CD4-positive, alpha-beta T cell treated with Interleukin-4 for 4 hours (primary cell): ENCODE results near the gene RNF141.

Source experiments
- DNase-seq: peaks from one replicate; pipeline ENCODE4 v3.0.0-alpha.2; 2020

Gene RNF141

GRCh38 chr11:10519630-10520029 is 21.4 kb downstream of the RNF141 start:
- DNase-seq = no peak

DNA sequence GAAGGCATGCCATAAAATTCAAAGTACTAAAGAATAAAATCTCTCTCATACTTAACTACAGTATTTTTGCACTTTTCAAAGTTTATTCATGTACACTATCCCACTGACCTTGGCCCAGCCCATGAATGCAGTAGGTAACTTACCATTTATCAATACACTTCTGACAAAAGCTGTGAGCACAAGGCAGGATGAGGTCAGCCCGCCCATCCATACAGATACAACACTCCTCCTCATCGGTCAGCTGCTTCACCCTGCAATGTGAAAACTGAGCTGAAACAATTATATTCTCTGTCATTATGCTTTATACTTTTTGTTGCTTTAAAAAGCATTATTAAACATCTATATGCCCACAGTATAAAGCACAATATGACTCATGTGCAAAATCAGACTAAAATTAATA is 22.1 kb downstream of the RNF141 start:
- no peak for DNase-seq

GRCh38 chr11:10518123-10518522 is 22.9 kb downstream of the RNF141 start:
- no peak for DNase-seq

- no peak for DNase-seq
Observed at GRCh38 chr11:10515418-10515817, 25.6 kb downstream of the RNF141 start.

- no peak for DNase-seq
Observed at GRCh38 chr11:10514709-10515108, 26.3 kb downstream of the RNF141 start.

DNA sequence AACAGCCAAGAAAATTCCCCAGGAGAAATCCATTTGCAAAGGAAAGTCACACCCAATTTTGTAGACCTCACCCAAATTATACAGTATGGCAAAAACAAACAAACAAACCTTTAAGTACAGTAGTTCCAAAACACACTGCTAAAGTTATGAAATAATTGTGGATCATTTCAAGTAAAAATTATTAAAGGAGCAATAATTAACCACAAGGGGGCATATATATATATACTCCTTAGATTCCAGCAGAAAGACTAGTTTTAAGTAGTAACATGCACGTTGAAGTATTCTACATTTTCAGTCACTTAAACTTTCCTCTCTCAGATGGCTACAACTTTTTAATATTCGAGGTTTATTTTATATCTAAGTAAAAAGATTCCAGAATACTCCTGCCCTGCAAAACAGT is 26.8 kb downstream of the RNF141 start:
- DNase-seq = no peak

DNA sequence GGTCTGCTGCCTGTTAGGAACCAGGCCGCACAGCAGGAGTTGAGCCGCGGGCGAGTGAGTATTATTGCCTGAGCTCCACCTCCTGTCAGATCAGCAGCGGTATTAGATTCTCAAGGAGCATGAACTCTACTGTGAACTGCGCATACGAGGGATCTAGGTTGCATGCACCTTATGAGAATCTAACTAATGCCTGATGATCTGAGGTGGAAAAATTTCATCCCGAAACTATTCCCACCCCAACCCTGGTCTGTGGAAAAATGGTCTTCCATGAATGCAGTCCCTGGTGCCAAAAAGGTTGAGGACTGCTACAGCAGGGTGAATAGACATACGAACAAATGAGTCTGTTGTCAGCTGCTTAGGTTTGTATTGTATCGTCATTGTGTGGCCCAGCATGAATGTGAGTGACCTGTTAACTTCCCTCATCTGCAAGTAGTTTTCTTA is 29.8 kb downstream of the RNF141 start:
- DNase-seq = no peak

DNA sequence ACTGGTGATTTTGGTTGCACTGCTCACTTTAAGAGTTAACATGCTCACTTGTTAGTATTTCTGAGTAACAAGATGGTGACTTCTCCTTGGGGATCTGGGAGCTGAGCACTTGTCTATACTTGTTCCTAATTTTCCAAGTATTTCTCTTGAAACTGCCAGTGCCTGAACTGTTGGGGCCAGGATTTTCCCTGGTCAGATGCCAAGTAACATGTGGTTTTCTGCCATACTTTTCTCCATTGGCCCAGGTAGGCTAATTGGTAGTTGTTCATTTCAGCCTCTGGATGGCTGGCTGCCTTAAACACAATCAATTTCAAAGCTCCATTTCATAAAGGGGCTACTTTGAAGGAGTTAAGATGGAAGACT is 35.0 kb downstream of the RNF141 start:
- no peak for DNase-seq

DNA sequence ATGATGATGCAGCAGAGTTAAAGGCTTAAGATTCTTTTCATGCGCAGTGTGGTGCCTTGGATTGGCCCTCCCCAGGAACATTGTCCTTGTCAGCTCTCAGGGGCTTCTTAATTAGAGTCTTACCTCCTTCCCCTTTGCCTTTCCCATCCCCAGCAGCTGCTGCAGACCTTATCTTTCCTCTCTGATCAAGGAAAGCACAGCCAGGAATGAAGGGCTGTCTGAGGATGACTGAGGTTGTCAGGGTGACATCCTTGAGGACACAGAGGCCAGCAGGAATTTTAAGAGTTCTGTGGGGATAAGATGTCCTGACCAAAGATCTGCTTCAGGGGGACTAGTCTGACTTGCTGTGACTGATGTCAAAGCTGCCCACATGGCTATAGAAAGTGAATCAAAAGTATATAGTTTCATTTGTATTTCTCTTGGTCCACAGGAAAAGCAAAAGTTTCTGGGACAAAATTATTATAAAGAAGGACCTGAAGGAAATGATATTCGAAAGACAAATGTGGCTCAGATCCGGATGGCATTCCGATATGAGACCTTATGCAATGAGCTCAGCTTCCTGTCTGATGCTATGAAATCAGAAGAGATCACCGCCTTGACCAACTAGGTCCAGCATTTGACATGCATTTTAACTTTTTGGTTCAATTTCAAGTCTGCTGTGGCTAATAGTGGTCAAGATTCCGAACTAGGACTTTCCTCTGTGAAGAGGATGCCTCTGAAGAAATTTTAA is 35.5 kb downstream of the RNF141 start:
- no peak for DNase-seq

DNA sequence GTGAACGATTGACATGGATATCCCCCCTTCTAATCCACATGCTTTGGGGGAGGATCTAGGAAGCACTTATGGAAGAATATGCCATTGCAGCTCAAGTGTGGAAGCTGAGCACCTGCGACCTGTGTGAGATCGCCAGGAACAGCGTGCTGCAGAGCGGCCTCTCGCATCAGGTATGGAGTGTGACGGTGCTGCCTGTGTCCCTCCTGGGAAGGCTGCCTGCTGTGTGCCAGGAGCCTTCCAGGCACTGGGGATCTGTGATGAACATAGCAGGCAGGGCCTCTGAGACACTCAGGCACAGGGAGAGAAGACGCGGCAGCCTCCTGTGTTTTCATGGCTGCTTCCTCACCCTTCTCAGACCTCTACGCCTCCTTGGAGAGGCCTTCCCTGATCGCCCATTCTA is 36.5 kb downstream of the RNF141 start:
- no peak for DNase-seq

DNA sequence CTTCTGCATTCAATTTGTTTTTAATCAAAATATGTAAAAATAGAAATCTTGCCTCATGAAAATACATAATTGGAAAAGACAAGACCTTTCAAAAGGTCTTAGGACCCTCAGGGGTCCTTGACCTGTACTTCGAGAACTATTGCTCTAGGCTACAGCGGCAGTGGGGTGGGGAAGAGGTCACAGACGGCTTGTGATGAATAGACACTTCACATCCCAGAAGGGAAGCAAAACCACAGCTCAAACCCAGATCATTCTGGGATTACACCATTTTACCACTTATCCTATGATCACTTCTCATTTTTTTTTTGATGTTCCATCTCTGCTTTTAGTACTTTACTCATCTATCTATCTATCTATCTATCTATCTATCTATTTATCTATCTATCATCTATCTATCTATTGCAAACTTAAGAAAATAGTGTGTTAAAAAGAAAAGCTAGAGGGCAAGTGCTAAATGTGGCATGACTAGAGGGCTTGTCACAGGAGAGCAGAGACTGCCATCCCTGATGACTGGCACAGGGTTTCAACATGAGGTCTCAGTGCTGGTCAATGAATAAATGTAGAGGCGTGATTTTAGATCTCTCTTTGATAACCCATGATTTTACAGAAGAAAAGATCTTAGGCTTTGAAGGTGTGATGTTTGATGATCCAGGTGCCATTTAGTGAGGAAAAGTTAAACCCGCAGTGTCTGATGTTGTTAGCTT is 37.1 kb downstream of the RNF141 start:
- DNase-seq = no peak

DNA sequence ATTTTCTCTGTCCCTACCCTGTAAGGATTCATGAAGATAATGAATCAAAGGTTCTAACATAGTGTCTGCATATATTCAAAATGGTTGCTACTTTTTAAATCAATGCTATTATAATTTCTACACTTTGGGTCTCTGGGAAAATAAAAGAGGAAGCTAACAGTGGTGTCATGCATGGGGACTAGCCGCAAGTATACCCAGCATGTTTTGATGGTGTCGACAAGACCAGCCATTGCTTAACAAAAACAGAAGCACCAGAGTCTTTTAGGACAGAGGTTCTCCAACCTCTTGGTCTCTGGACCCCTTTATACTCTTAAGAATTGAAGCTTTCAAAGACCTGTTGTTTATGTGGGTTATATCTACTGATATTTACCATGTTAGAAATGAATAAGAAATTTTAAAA is 37.8 kb downstream of the RNF141 start:
- no peak for DNase-seq

DNA sequence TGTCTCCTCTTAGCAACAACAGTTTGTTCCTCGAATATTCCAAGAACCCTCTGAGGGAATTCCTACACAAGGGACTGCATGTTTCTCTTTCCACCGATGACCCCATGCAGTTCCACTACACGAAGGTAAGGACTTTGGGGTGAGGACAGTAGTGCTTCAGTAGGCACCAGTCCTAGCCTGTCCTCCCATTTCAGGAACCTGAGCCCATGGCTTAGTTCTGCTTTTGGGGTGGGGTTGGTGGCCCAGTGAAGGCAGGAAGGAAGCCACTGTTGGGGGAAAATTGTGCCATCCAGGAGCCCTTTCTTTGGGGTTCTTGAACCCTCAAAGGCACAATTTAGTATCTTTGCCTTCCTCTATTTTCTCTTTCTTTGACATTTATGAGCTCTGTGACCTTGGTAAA is 38.2 kb downstream of the RNF141 start:
- DNase-seq = no peak

DNA sequence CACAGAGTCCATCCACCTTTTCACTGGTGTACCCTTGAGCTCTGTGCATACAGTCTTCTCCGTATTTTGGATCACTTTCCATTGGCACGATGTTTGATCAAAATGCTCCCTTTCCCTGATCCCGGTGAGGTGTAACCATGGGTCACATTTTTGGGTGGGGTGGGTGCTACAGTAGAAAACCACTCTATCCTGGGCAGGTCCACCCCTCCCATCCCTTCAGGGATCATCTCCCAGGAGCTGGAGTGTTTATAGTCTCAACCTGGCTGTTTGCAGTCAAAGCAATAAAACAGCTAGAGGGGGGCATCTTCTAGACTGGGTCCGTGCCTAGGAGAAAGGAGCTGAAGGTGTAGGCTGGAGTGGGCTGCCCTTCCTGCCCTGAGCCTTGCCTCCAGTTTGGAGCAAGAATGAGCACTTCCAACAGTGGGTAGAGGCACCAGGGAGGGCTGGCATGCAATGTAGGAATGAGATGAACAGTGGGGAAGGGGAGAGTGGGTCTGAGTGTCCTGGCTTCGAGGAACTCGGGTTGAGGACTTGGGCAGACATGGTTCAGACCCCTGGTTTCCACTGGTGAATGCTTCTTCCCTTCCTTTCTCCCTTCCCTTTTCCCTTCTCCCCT is 38.8 kb downstream of the RNF141 start:
- DNase-seq = no peak

DNA sequence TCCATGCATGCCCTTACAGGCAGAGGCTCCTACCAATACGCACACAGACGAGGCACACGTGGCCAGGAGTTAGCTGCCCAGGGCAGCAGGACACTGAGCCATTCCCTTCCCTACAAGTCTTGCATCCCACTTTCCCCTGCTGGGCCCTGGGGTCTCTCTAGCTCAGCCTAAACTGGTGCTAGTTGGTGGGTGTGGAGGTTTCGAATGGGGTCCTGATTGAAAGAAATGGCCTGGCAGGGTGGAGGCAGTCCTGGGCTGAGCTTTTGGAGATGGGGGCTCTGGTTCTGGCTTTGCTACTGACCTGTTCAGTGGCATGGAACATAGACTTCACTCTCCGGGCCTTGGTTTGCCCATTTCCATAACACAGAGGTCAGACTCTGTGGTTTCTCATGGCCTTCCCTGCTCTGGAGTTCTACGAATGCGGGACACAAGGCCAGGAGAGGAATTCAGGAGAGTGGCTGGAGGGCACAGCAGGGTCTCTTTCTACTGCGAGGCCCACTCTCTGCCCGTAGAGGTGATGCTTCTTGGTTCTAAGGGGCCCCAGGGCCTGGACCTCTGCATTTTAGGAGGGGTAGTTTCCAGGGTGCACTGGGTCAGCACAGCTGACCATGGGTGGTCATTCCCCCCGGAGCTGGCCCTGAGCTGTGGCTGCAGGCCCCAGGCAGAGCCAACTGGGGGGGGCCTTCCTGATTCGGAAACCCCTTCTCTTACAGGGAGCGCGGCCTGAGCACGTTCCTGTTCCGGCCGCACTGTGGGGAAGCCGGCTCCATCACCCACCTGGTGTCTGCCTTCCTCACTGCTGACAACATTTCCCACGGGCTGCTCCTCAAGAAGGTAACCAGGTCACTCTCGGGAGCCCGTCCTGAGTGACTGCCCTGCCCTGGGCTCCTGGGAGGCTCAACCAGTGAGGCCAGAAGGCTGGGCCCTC is 40.0 kb downstream of the RNF141 start:
- DNase-seq = no peak

DNA sequence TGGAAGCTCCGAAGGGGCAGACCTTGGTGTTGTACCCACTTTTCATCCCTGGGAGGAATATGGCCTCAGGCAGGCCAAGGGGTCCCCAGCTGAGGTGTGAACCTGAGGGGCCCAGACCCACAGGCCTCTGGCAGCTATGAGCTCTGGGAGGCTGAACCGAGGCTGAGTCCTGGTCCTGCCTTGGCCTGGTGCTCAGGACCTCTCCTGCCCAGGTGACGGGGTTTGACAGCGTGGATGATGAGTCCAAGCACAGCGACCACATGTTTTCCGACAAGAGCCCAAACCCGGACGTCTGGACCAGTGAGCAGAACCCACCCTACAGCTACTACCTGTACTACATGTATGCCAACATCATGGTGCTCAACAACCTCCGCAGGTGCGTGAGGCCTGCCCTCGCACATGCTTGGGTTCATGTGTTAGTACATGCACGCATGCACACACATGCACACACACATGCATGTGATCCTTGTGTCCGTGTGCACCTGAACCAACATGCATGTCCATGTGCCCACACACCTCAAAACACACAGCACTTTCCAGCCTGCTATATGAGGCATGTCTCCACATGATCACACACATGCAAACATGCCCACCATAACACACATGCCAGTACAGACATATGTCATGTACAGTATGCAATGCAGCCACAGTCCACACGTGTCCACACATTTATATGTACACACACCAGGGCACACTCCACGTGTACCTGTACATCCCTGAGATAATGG is 40.9 kb downstream of the RNF141 start:
- DNase-seq = no peak

- DNase-seq = no peak
Observed at GRCh38 chr11:10499452-10499851, 41.5 kb downstream of the RNF141 start.

GRCh38 chr11:10498426-10499250 is 42.3 kb downstream of the RNF141 start:
- no peak for DNase-seq

DNA sequence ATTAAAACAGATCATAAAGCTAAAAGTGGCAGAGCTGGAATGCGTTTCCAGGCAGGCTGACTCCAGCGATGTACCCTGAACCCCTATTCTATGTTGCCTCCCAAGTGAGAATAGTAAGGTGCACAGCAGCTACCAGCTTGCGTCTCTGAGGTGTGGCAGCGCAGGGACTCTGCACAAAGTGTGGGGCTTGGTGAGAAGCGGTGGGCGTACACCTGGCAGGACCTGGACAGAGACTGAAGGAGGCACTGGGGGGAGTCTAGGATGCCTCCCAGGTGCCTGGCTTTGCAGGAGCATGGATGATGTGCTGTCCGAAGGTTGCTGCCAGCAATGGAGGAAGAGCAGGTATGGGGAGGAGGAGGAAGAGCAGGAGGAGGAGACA is 43.0 kb downstream of the RNF141 start:
- DNase-seq = no peak

- no peak for DNase-seq
Observed at GRCh38 chr11:10497371-10498021, 43.5 kb downstream of the RNF141 start.
